Stimulated activated CD8-positive, alpha-beta memory T cell treated with anti-CD3 and anti-CD28 coated beads, Interleukin-2, amount 100 ng/mL, for 48 hours (primary cell): Measurements from ENCODE around the gene PACRG.

Experiments
- DNase-seq, 2 donors: peaks; one replicate each; pipeline ENCODE4 v3.0.0-alpha.2; 2020; ENCODE audit warnings: low read depth in 2 of 2

PACRG gene

DNA sequence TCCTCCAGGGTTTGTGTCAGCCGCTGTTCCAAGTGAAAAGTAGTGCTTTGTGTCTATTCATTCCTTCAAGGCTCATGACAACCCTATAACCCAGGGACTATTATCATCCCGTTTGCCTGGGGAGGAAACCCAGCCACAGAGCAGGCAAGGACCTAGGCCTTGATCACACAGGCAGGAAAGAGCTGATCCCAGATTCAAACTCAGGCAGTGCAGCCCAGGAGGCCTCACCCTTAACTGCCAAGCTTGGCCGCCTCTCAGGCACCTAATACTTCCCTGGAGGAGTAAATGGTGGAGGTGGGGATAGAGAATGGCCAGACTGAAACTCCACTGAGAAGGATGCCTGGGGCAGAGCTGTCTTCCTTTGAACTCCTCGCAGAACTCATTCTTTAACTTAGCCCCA is 471.6 kb downstream of the PACRG start:
- no peak for DNase-seq

DNA sequence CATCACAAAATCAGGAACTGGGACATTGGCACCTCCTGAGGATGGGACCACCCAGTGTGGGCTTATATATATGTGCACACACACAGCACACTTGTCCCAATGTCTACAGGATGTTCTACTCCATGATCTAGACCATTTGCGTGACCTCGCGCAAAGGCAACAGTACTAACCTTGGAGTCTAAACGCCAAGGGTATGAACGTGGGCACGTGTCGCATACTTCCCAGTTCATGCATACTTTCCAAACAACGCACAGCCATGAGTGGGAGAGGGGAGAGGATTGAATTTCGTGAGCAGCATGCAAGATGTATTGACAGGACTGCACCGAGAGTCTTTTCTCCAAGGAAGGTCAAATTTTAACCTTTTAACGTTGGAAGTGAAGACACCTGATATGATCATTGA is 472.5 kb downstream of the PACRG start:
- no peak for DNase-seq

GRCh38 chr6:163200694-163201093 is 472.9 kb downstream of the PACRG start:
- no peak for DNase-seq

GRCh38 chr6:163201855-163202254 is 474.1 kb downstream of the PACRG start:
- no peak for DNase-seq

- DNase-seq, result no peak
These were observed 478.4 kb downstream of the PACRG start for GRCh38 chr6:163206196-163206595.

DNA sequence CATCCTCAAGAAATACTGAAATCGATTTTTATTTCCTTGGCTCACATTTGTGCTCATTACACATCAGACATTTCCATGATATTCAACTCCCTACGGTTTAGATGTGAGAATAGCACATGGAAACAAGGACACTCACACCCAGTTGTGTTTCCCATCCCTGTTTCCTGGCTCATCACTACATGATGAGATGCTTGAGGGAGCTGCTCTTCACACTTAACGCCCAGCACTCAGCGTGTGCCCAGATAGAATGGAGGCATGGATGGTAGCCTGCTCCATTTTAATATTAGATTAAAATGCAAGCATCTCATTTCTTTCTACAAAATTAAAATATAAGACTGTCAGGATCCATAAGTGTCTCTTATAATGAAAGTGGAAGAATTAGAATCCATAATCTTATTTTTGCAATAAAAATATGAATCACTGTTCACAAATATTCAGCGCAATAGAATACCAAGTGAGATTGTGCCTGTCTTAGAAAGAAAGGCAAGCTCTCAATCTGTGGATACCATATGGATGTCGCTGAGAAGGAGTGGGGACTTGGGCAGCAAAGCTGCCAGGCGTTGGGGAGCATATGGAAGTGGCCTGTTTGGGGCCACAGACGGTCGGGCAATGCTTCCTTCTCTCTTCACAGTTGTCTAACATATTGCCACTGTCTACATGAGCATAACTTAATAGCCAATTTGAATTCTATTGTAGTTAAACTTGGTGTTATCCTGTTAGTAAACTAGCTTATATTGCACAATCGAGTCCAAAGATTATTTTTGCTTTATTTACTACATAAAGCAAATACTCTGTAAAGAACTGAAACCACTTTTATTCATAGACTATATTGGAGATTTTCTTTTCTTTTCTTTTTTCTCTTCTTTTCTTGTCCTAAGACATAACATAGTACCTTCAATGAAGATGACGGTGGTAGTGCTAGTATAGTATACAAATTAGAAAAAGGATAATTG is 479.9 kb downstream of the PACRG start:
- DNase-seq, result no peak

DNA sequence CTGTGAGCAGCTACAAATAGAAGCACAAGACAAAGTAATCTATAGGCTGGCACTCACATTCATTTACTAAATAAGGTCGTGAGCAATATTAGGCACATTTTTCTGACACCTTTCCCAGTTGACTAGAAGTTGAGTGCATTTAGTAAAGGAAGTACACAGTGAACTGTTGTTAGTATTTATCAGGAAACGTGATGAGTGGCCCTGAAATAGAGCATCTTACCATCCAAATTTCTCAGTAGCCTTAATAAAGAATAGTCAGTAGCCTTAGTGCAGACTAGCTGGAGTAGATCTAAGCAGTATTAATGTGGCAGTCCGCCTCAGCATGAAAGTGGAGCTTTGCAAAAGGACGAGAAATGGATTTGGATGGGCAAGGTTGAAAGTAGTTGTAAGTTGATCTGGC is 481.2 kb downstream of the PACRG start:
- DNase-seq, result no peak

- DNase-seq, result no peak
These were observed 484.3 kb downstream of the PACRG start for GRCh38 chr6:163212123-163212522.

- no peak for DNase-seq
These were observed 486.5 kb downstream of the PACRG start for GRCh38 chr6:163214259-163214658.

DNA sequence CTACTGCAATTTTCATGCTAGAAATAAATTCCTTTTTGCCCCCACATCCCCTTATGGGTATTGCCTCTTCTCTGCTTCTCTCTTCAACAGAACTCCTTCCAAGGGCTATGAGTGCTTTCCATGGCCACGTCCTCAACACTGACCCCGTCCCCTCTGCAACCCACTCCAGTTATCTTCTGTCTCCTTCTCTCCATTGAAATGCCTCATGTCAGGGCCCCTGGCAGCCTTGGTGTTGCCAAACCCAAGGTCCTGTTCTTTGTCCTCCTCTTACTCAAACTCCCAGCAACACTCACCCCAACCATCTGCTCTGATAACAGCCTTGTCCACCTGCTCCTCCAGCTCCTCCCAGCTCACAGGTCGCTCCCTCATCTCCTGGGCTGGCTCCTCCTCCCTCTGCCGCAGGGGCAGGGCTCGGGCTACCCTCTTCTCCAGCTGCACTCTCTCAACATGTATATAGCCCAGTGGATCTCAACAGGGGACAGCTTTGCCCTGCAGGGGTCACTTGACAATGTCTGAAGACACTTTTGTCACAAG is 490.7 kb downstream of the PACRG start:
- no peak for DNase-seq

- DNase-seq, result no peak
These were observed 498.5 kb downstream of the PACRG start for GRCh38 chr6:163226181-163226835.

GRCh38 chr6:163226836-163227485 is 499.2 kb downstream of the PACRG start:
- DNase-seq, result no peak

DNA sequence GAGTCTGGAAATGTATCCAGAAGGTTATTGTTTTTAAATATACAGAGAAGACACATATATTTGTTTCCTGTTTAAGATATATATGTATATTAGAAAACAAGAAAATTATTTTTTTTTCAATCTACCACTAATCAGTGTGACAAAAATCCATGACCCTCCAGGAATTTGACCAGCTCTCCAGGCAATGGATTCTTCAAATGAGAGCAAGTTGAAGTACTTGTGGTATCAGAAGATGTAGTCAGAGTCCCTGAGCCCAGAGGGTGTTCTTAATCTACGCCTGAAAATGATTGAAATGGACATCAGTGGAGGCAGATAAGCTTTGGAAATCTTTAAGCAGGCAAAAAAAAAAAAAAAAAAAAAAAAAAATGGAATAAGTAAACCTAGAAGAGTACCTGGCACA is 500.3 kb downstream of the PACRG start:
- no peak for DNase-seq

- DNase-seq, result no peak
These were observed 501.3 kb downstream of the PACRG start for GRCh38 chr6:163229050-163229449.

DNA sequence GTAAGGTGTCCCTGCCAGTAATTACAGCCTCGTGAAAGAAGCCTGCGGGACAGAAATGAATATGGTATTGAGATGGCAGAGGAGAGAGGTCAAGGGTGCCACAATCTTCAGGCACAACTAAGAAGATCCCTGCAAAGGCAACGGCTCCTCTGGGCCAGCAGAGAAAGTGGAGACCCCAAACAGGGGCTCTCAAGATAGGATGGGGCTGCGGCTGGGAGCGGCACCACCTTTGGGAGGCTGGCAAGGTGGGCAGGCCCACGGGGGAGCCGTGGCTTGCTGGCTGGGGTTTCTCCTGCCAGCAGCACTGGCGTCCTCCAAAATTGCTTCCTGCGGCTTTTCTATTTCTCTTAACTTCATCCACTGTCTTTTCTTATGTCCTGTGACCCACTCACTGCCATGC is 503.1 kb downstream of the PACRG start:
- no peak for DNase-seq

DNA sequence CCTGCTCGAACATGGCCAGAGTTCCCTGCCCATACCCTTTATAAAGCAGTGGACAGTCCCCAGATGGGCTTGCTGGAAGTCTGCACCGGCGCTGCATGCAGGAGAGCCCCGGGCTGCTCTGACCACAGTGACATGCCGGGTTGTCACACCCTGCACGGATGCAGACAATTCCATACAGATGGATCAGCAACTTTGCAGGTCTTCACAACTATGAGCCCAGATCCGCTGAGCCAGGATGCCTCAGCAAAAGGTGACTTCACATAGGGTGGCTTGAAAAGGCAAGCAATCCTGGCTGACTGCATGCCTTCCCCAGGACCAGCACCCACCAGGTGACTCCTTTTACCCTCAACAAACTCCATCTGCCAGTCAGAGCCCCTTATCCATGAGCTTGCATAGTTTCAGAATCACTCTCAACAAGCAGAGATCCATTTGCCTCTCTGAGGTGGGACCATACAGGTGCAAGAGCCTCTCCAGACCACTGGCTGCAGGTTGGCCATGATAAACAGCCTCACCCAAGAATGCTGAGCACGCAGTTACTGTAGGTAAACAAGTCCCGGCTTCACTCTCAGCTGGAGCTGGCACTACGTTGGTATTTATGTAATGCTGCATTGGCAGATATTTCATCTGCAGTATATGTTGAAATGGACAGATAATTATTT is 503.7 kb downstream of the PACRG start:
- no peak for DNase-seq

GRCh38 chr6:163232015-163232523 is 504.3 kb downstream of the PACRG start:
- DNase-seq, result no peak

DNA sequence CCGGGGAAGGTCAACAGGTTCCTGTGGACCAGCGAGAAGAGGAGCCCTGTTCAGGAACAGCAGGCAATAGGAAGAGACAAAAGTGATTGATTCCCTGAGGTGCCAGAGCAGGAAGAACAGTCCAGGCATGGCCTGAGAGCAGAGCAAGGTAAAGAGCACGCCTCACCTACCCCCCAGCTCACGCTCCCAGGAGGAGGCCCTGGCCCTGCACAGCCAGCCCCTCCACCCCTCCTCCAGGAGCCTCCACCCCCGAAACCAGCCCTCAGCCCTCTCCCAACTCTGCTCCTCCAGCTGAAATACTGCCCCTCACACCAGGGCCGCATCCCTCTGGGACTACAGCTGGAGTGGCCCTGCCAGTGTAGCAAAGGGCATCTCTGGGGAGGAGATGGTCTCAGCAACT is 504.9 kb downstream of the PACRG start:
- no peak for DNase-seq

- no peak for DNase-seq
These were observed 509.3 kb downstream of the PACRG start for GRCh38 chr6:163237110-163237509.

DNA sequence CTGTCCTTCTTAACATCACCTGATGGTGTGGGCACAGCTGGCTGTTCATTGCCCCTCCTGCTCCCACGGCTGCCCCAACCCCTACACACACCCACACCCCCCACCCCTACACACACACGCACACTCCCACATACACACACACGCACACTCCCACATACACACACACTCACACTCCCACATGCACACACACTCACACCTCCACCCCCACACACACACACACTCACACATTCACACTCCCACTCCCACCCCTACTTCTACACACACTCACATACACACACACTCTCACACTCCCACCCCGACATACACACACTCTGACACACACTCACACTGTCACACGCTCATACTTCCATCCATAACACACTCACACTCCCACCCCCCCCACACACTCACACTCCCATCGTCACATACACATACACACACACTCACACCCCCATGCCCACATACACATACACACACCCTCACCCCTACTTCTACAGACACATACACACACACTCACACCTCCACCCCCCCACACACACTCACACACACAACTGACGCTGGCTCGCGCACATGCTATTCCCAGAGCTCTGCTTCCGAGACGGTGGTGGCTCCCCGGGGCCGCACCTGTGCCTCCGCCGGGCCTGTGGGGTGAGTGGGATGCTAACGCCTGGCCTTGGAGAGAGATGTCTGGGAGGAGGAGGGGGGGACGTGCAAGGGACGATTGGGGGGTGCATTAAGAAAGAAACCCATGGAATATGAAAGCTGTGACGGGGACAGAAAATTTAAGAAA is 512.0 kb downstream of the PACRG start:
- no peak for DNase-seq

- DNase-seq, result no peak
These were observed 512.8 kb downstream of the PACRG start for GRCh38 chr6:163240556-163240955.
